H1 (cell line): ENCODE data around the gene CPED1. TPM values are rescaled to one million over a fixed set of nuclear protein-coding genes. Genes with fewer than 3 reads are reported as not detected.

Experiments used
- CTCF ChIA-PET: fragments of 300-600 bp; sonication (Branson Sonifier 250); formaldehyde crosslinking; loops from one replicate; lab custom pipeline; 2021; ENCODE audit not compliant: partially characterized antibody; lab: Charles Lee
- POLR2A ChIA-PET: fragments of 300-600 bp; sonication (Branson Sonifier 250); formaldehyde crosslinking; loops from one replicate; lab custom pipeline; 2021; ENCODE audit warnings: inconsistent platforms; ENCODE audit not compliant: partially characterized antibody; lab: Charles Lee
- DNase-seq, 2 experiments: peaks; one replicate each; pipeline versions ENCODE4 v3.0.0 to v3.0.0-alpha.2; 2010 to 2022; ENCODE audit warnings: low spot score in 2 of 2, low read depth in 1 of 2, mixed read lengths in 1 of 2
- FAIRE-seq: peaks from 2 replicates; lab custom pipeline; 2011; peaks lifted over from hg19 to GRCh38; lab: Jason Lieb, UNC
- H2AFZ ChIP-seq: 2 replicates; pipeline ENCODE4 v1.8.1; 2012; ENCODE audit warnings: low read length, inconsistent platforms
- H2AK5ac ChIP-seq: 2 replicates; pipeline ENCODE4 v1.6.1; 2013; ENCODE audit warnings: low read depth, low read length
- H2BK120ac ChIP-seq: replicated peaks from 2 replicates; pipeline ENCODE3; 2013; ENCODE audit warnings: low read depth, low read length, inconsistent platforms
- H2BK12ac ChIP-seq: 2 replicates; pipeline ENCODE4 v1.6.1; 2013; ENCODE audit warnings: low read depth, low read length
- H2BK15ac ChIP-seq: 2 replicates; pipeline ENCODE4 v1.6.1; 2013; ENCODE audit warnings: low read length
- H2BK20ac ChIP-seq: 2 replicates; pipeline ENCODE4 v1.6.1; 2013; ENCODE audit warnings: low read length
- H2BK5ac ChIP-seq: 2 replicates; pipeline ENCODE4 v1.6.1; 2013; ENCODE audit warnings: low read depth, low read length
- H3K14ac ChIP-seq: 2 replicates; pipeline ENCODE4 v1.6.1; 2013; ENCODE audit warnings: inconsistent platforms; ENCODE audit not compliant: insufficient read length
- H3K18ac ChIP-seq: 2 replicates; pipeline ENCODE4 v1.6.1; 2013; ENCODE audit warnings: low read length; ENCODE audit errors: extremely low read depth
- H3K23ac ChIP-seq: 2 replicates; pipeline ENCODE4 v1.6.1; 2013; ENCODE audit warnings: inconsistent platforms; ENCODE audit not compliant: insufficient read length
- H3K23me2 ChIP-seq: 2 replicates; pipeline ENCODE4 v1.6.1; 2013; ENCODE audit warnings: low read depth, low read length
- H3K27ac ChIP-seq: 2 replicates; pipeline ENCODE4 v1.6.1; 2011; ENCODE audit warnings: low read depth, low read length, inconsistent platforms
- H3K27me3 ChIP-seq, 4 experiments: replicated peaks in 1 of 4; 1 replicate in 1 of 4; 2 replicates in 3 of 4; pipeline versions ENCODE4 v1.6.1 to v1.8.1; 2011 to 2013; ENCODE audit warnings: low read length in 3 of 4, mild to moderate bottlenecking in 3 of 4, inconsistent platforms in 2 of 4, mixed read lengths in 2 of 4, moderate library complexity in 1 of 4; ENCODE audit not compliant: control insufficient read depth in 3 of 4, insufficient read depth in 3 of 4; ENCODE audit errors: extremely low read depth in 1 of 4
- H3K36me3 ChIP-seq, 4 experiments: 2 replicates each; pipeline versions ENCODE4 v1.6.1 to v1.8.1; 2011 to 2013; ENCODE audit warnings: mild to moderate bottlenecking in 4 of 4, low read length in 3 of 4, moderate library complexity in 2 of 4, control low read depth in 1 of 4, inconsistent platforms in 1 of 4; ENCODE audit not compliant: insufficient read depth in 4 of 4, control insufficient read depth in 2 of 4
- H3K4ac ChIP-seq: replicated peaks from 2 replicates; pipeline ENCODE3; 2013; ENCODE audit warnings: low read length, low read depth, mixed read lengths, inconsistent platforms; ENCODE audit not compliant: insufficient read length
- H3K4me1 ChIP-seq, 4 experiments: replicated peaks in 1 of 4; 1 replicate in 1 of 4; 2 replicates in 3 of 4; pipeline versions ENCODE4 v1.6.1 to v1.8.1; 2011 to 2013; ENCODE audit warnings: low read length in 3 of 4, inconsistent platforms in 2 of 4, mixed read lengths in 1 of 4; ENCODE audit not compliant: insufficient read depth in 4 of 4, control insufficient read depth in 3 of 4
- H3K4me2 ChIP-seq, 2 experiments: 2 replicates each; pipeline versions ENCODE4 v1.6.1 to v1.8.1; 2011 to 2013; ENCODE audit warnings: low read depth in 2 of 2, low read length in 2 of 2, control low read depth in 1 of 2, inconsistent platforms in 1 of 2, mild to moderate bottlenecking in 1 of 2; ENCODE audit not compliant: insufficient read depth in 1 of 2
- H3K4me3 ChIP-seq, 4 experiments: fragments of 200-600, 300-600 bp in 1 of 4; sonication (generic), shearing (Covaris generic), sonication (Bioruptor Twin) in 1 of 4; 2 replicates each; pipeline versions ENCODE4 v1.5.1 to v1.8.1; 2011 to 2016; ENCODE audit warnings: low read length in 4 of 4, low read depth in 3 of 4, control low read depth in 2 of 4, inconsistent platforms in 2 of 4, mild to moderate bottlenecking in 2 of 4, mixed read lengths in 1 of 4, moderate library complexity in 1 of 4; ENCODE audit not compliant: insufficient read depth in 2 of 4; ENCODE audit errors: extremely low read depth in 1 of 4
- H3K56ac ChIP-seq: replicated peaks from 2 replicates; pipeline ENCODE3; 2013; ENCODE audit warnings: low read depth, mild to moderate bottlenecking, mixed read lengths, low read length, inconsistent platforms; ENCODE audit not compliant: insufficient read length
- H3K79me1 ChIP-seq: 2 replicates; pipeline ENCODE4 v1.6.1; 2013; ENCODE audit warnings: low read depth, low read length, control low read depth
- H3K79me2 ChIP-seq, 2 experiments: 2 replicates each; pipeline versions ENCODE4 v1.6.1 to v1.8.1; 2012 to 2013; ENCODE audit warnings: low read length in 2 of 2, mild to moderate bottlenecking in 2 of 2, inconsistent platforms in 1 of 2; ENCODE audit not compliant: insufficient read depth in 2 of 2, control insufficient read depth in 1 of 2
- H3K9ac ChIP-seq, 4 experiments: replicated peaks in 1 of 4; 1 replicate in 1 of 4; 2 replicates in 3 of 4; pipeline versions ENCODE4 v1.6.1 to v1.8.1; 2011 to 2013; ENCODE audit warnings: low read depth in 3 of 4, low read length in 3 of 4, control low read depth in 2 of 4, mild to moderate bottlenecking in 2 of 4, moderate library complexity in 2 of 4, inconsistent platforms in 1 of 4; ENCODE audit errors: extremely low read depth in 1 of 4
- H3K9me3 ChIP-seq, 2 experiments: 2 replicates each; pipeline versions ENCODE4 v1.6.1 to v1.8.1; 2012 to 2013; ENCODE audit warnings: mild to moderate bottlenecking in 2 of 2, moderate library complexity in 2 of 2, control low read depth in 1 of 2, inconsistent platforms in 1 of 2, low read depth in 1 of 2, low read length in 1 of 2, mixed read lengths in 1 of 2; ENCODE audit not compliant: insufficient read depth in 2 of 2
- H4K20me1 ChIP-seq, 2 experiments: replicated peaks in 1 of 2; 2 replicates each; pipeline versions ENCODE3 to v1.8.1; 2011 to 2013; ENCODE audit warnings: inconsistent platforms in 2 of 2, low read length in 2 of 2, mild to moderate bottlenecking in 1 of 2; ENCODE audit not compliant: insufficient read depth in 2 of 2, control insufficient read depth in 1 of 2
- H4K5ac ChIP-seq: 2 replicates; pipeline ENCODE4 v1.6.1; 2013; ENCODE audit warnings: low read length, low read depth, mixed read lengths, inconsistent platforms; ENCODE audit not compliant: insufficient read length
- H4K8ac ChIP-seq: 2 replicates; pipeline ENCODE4 v1.8.0; 2013; ENCODE audit warnings: mild to moderate bottlenecking, moderate library complexity, low read length, inconsistent platforms; ENCODE audit not compliant: insufficient read depth; ENCODE audit errors: extremely low read depth
- H4K91ac ChIP-seq: replicated peaks from 2 replicates; pipeline ENCODE3; 2013; ENCODE audit warnings: low read length, mixed read lengths, inconsistent platforms; ENCODE audit not compliant: insufficient read length
- BACH1 ChIP-seq: IDR thresholded peaks from 2 replicates; pipeline ENCODE4 v1.6.1; 2012; ENCODE audit warnings: low read length, improper control_type of control experiment
- JUN ChIP-seq: IDR thresholded peaks from 2 replicates; pipeline ENCODE4 v1.6.1; 2011; ENCODE audit warnings: low read depth, mild to moderate bottlenecking, improper control_type of control experiment, low read length
- JUND ChIP-seq: IDR thresholded peaks from 2 replicates; pipeline ENCODE4 v1.6.1; 2011; ENCODE audit warnings: mild to moderate bottlenecking, improper control_type of control experiment, low read length
- KDM4A ChIP-seq: IDR thresholded peaks from one replicate; pipeline ENCODE4 v1.7.1; 2012; ENCODE audit warnings: low read depth, mild to moderate bottlenecking, moderate library complexity, low read length, inconsistent platforms; ENCODE audit not compliant: severe bottlenecking
- NRF1 ChIP-seq: IDR thresholded peaks from 2 replicates; pipeline ENCODE4 v1.6.1; 2011; ENCODE audit warnings: mild to moderate bottlenecking, low read depth, low read length, improper control_type of control experiment
- RFX5 ChIP-seq: IDR thresholded peaks from 2 replicates; pipeline ENCODE4 v1.6.1; 2011; ENCODE audit warnings: low read depth, low read length, improper control_type of control experiment, borderline replicate concordance
- SP2 ChIP-seq: IDR thresholded peaks from 2 replicates; pipeline ENCODE4 v1.6.1; 2012; ENCODE audit warnings: mild to moderate bottlenecking, low read length, inconsistent platforms
- SUZ12 ChIP-seq: fragments of 200-600 bp; sonication (generic); IDR thresholded peaks from 2 replicates; pipeline ENCODE4 v1.6.1; 2012; ENCODE audit warnings: mild to moderate bottlenecking, inconsistent platforms, low read length, moderate library complexity, mixed read lengths
- polyA plus RNA-seq, 7 experiments: library from polyadenylated mRNA; depleted of rRNA in 3 of 7; stranded (reverse) in 5 of 7; unstranded in 2 of 7; fragments of >200 nt in 5 of 7; fragments of 200-250 nt in 2 of 7; gene quantifications; 1 replicate in 5 of 7; 2 replicates in 1 of 7; 4 replicates in 1 of 7; pipeline versions ENCODE4 v1.2.1 to v1.2.3, GENCODE V29; 2011 to 2013; ENCODE audit warnings: missing spikeins in 2 of 7, mixed read lengths in 2 of 7
- total RNA-seq: library from RNA; stranded (reverse); fragmentation: NEBNext Ultra II Directional; extraction: Animal tissue kit (Norgen Biotek cat#: 25700); gene quantifications from 2 replicates; pipeline ENCODE4 v1.2.1, GENCODE V29; 2021

The CPED1 gene
- total and polyA plus RNA-seq, 2 of the 8 experiments (the other 6 are each of a cell fraction or from before 2014, with no cell fraction given): 0.08 to 0.39 TPM

GRCh38 chr7:121288894-121289293 lies 300.4 kb downstream of the CPED1 start:
- POLR2A ChIA-PET: no interaction called here

More at GRCh38 chr7:121288894-121289293, 300.4 kb downstream of the CPED1 start:
- H3K14ac ChIP-seq: no peak overlapping the region
- no peak overlapping the region for H3K9ac ChIP-seq
- H3K79me1 ChIP-seq: no peaks in the 10 kb centered on the region
- H3K18ac ChIP-seq: no peak overlapping the region
- no peak overlapping the region for H3K56ac ChIP-seq
- H2BK15ac ChIP-seq: no peak overlapping the region
- no peak overlapping the region for H3K4ac ChIP-seq
- H3K23ac ChIP-seq: no peak overlapping the region
- no peak overlapping the region for H3K27ac ChIP-seq
- no peak overlapping the region for H3K4me2 ChIP-seq
- no peaks in the 10 kb centered on the region; a peak in 1 of 8 replicates for H3K36me3 ChIP-seq
- TF ChIP-seq KDM4A: no peak
- TF ChIP-seq JUN: no peak
- no peak for TF ChIP-seq RFX5
- TF ChIP-seq BACH1: no peak
- no peak for TF ChIP-seq SP2
- TF ChIP-seq NRF1: no peak
- no peak for TF ChIP-seq JUND
- no peak for TF ChIP-seq SUZ12
- H3K9me3 ChIP-seq: peaks cover 12 to 22% of the 10 kb centered on the region in 2 experiments; a peak in 3 of 4 replicates
- H2AK5ac ChIP-seq: no peak overlapping the region
- H3K23me2 ChIP-seq: no peaks in the 10 kb centered on the region; the same call in 1 of the 2 replicates
- H4K8ac ChIP-seq: no peak overlapping the region
- FAIRE-seq (no peak), DNase-seq (no peak)
- H3K79me2 ChIP-seq: no peaks in the 10 kb centered on the region
- H3K4me3 ChIP-seq: no peak overlapping the region
- H3K4me1 ChIP-seq: no peaks in the 10 kb centered on the region
- H4K20me1 ChIP-seq: no peaks in the 10 kb centered on the region
- no peaks in the 10 kb centered on the region for H3K27me3 ChIP-seq
- no peak overlapping the region for H2BK120ac ChIP-seq
- no peak overlapping the region for H2BK5ac ChIP-seq
- H2AFZ ChIP-seq: no peak overlapping the region
- no peak overlapping the region for H2BK12ac ChIP-seq
- no peak overlapping the region for H4K91ac ChIP-seq
- H4K5ac ChIP-seq: no peak overlapping the region
- CTCF ChIA-PET: no interaction called here
- H2BK20ac ChIP-seq: no peak overlapping the region
